Effector memory CD4-positive, alpha-beta T cell (primary cell): Measurements from ENCODE around the gene SORL1.

Experiments used
- DNase-seq, 3 donors: peaks; one replicate each; pipeline ENCODE4 v3.0.0-alpha.2; 2020
- H3K27ac ChIP-seq: 2 replicates; pipeline ENCODE4 v1.7.0; 2013; ENCODE audit warnings: mild to moderate bottlenecking, low read length, moderate library complexity; ENCODE audit not compliant: insufficient read depth, poor library complexity, severe bottlenecking
- H3K27me3 ChIP-seq: replicated peaks from 2 replicates; pipeline ENCODE4 v1.7.0; 2013; ENCODE audit warnings: mild to moderate bottlenecking, low read length; ENCODE audit not compliant: insufficient read depth, control insufficient read depth, poor library complexity, severe bottlenecking
- H3K36me3 ChIP-seq: 2 replicates; pipeline ENCODE4 v1.7.0; 2013; ENCODE audit warnings: mild to moderate bottlenecking, low read length, moderate library complexity; ENCODE audit not compliant: control insufficient read depth, insufficient read depth
- H3K4me1 ChIP-seq: 2 replicates; pipeline ENCODE4 v1.7.0; 2013; ENCODE audit warnings: low read length, mild to moderate bottlenecking; ENCODE audit not compliant: control insufficient read depth, insufficient read depth, poor library complexity, severe bottlenecking
- H3K4me3 ChIP-seq: 2 replicates; pipeline ENCODE4 v1.7.0; 2013; ENCODE audit warnings: low read length, low read depth, mild to moderate bottlenecking; ENCODE audit not compliant: insufficient read depth, poor library complexity, severe bottlenecking
- H3K9me3 ChIP-seq: 2 replicates; pipeline ENCODE4 v1.7.0; 2013; ENCODE audit warnings: mild to moderate bottlenecking, low read length, moderate library complexity; ENCODE audit not compliant: control insufficient read depth

The SORL1 gene

DNA sequence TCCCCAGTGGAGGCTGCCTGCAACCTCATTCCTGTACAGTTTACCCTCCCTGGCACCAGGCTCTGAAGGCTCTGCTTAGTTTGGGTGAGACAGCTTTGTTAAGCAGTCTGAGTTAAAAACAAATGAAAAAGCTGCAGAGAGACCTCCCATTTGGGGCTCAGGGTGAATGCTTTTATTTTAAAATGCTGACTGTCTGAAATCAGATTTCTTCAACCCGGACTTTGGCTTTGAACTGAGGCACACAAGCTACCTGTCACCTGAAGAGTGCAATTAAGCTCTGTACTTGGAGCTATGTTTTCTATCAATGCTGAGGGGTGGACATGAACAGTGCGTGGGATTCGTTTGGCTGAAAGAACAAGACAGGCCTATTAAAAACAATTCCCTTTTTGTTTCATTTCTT is 218.2 kb downstream of the SORL1 start:
- Histone ChIP-seq H3K4me3 (no peak overlapping the region), H3K27me3 (no peaks in the 10 kb centered on the region), H3K9me3 (no peaks in the 10 kb centered on the region), H3K27ac (no peak overlapping the region), H3K36me3 (no peaks in the 10 kb centered on the region), H3K4me1 (no peaks in the 10 kb centered on the region)
- DNase-seq: no peak

DNA sequence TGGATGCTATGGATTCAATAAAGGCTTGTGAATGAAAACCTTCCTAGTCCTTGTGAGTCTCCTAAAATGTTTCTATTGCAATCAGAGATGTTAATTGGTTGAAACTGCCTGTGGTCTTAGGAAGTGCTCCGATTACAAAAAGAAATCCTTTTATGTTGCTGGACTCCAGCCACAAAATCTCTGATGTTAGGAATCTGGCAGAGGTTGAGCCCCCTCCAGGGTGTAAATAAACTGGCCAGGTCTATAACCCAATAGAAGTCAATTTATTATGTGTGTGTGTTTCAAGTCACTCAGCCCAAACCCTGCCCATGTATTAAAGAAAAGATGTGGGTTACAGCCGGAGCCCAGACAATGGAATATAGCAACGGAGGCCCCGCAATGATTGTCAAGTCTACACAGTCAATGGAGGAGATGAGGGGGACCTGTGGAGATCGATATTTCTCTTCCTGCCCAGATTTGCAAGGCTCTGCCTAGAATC is 218.7 kb downstream of the SORL1 start:
- Histone ChIP-seq H3K9me3 (no peaks in the 10 kb centered on the region), H3K4me1 (no peaks in the 10 kb centered on the region), H3K27me3 (no peaks in the 10 kb centered on the region), H3K4me3 (no peak overlapping the region), H3K36me3 (no peaks in the 10 kb centered on the region), H3K27ac (no peak overlapping the region)
- no peak for DNase-seq

DNA sequence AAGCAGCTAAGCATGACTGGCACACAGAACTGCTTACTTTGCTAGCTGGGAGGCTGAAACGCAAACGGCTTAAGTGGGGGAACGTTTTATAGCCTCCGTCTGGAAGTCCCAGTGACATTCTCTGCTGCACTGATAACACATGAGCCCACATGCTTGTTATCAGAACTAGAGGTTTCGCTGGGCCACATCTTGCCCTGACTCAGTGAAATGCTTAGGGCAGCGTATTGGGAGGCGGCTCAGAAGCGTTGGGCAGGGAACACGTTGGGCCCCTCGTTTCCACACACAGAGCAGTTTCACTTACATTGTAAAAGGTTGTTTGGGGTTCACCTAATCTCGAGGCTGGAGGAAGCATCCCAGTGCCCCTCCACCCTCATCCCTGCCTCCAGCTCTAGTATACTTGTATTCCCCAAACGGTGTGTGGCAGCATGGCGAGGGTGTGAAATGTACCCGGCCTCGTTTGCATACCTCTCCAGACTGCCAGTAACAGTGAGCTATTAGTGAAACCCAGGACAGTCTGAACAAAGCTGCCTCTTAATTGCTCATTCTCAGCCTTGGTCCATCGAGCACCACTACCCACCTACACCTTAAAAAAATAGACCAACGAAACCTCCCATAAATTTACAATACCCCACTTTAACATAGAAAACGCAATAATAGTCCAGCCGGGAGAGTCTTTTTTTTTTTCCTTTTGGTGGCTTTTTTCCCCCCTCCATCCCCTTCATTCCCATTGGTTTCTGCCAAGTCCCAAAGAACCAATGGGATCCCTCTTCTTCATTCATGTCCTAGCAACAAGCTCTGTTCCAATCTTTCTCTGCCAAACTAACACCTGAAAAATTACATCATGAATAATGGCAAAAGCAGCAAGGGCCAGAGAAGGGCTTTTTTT is 219.4 kb downstream of the SORL1 start:
- Histone ChIP-seq H3K4me1 (no peaks in the 10 kb centered on the region), H3K27ac (no peak overlapping the region), H3K36me3 (no peaks in the 10 kb centered on the region), H3K4me3 (no peak overlapping the region), H3K9me3 (no peaks in the 10 kb centered on the region), H3K27me3 (no peaks in the 10 kb centered on the region)
- DNase-seq: no peak

DNA sequence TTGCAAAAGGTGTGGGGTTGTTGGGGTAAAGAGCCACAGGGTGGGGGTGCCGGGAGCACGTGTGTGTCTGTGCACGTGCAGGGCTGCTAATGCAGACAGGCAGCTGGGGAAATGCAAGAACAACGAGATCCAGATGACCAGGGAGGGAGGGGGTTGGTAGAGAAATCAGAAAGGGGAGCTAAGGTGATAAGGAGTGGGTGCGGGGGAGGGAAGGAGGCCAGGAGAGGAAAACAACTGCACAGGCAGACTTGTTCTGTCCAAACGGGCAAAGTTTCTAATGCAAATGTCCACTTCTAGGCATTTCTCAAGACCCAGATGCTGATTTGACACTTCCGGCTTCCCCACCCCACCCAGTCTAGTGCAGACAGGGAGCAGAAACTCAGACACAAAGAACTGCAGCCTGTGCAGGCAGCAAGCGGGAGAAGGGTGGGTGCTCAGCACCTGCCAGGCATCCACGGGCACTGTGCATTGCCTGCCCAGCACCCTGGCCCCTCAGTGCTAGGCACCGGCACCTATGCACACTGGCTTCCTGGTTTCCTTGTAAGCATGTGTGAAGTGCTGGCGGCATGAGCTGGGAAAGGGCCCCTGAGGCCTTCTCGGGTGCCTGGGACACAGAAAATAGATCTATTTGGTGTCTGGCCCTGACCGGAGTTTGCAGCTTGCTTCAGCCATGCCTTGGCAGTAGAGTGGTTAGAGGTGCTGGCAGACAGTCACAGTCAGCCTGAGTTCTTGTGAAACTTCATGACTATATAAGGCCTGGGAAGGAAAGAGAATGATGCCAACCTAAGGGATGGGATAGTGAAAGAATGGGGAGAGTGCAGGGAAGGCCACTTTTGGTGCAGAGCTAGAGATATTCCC is 220.7 kb downstream of the SORL1 start:
- H3K9me3 ChIP-seq: no peaks in the 10 kb centered on the region
- no peaks in the 10 kb centered on the region for H3K36me3 ChIP-seq
- no peaks in the 10 kb centered on the region for H3K4me1 ChIP-seq
- H3K27me3 ChIP-seq: no peaks in the 10 kb centered on the region
- H3K4me3 ChIP-seq: no peak overlapping the region
- H3K27ac ChIP-seq: no peak overlapping the region
- no peak for DNase-seq

DNA sequence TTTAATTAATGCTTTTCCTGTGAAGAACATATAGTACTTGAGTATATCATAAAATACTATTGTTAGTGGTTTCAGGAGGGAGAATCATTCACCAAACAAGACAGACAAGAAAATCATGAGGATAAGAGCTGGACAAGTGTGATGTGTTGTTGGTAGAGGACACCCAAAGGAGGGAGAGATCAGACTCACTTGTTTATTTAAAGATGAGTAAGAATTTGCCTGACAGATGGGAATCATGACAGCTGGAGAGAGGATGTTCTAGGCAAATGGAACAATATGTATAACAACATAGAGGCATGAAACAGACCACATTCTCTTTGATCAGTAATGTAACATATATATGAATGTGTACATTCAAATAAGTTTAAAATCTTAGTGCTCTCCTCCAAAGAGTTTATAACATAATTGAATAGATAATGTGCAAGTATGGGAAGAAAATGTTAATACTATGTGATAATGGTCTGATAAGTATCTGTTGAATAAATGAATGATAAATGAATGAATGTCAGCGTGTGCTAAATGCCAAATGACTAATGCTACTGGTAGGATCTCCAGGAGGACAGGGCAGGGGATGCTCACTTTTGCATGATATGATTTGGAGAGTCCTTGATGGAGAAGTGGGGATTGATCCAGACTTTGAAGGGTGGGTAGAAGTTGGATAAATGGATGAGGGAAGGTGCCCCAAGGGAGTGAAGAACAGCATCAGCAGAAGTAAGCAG is 229.6 kb downstream of the SORL1 start:
- no peaks in the 10 kb centered on the region for H3K4me1 ChIP-seq
- no peaks in the 10 kb centered on the region for H3K27me3 ChIP-seq
- DNase-seq: no peak
- H3K4me3 ChIP-seq: no peak overlapping the region
- H3K27ac ChIP-seq: no peak overlapping the region
- H3K9me3 ChIP-seq: no peaks in the 10 kb centered on the region
- no peaks in the 10 kb centered on the region for H3K36me3 ChIP-seq
